ENCODE data around the gene DPYSL5.

- TF ChIP-seq CTCF (conservative IDR thresholded peaks at IDR 0.05; ENCODE audit: low read depth, low read length) (no peak), EZH2phosphoT487 (IDR thresholded peaks at IDR 0.05; ENCODE audit: borderline replicate concordance, low read length) (no peak)
These were observed 121.3 kb downstream of the DPYSL5 start for GRCh38 chr2:26969077-26969844.
